Keratinocyte (primary cell): Measurements from ENCODE around the gene PRRX1. TPM values are rescaled to one million over a fixed set of nuclear protein-coding genes. Genes with fewer than 3 reads are reported as not detected.

Experiments
- DNase-seq: peaks from one replicate; pipeline ENCODE4 v3.0.0-alpha.2; 2011; ENCODE audit warnings: low read depth, missing footprints, low spot score
- FAIRE-seq: peaks from 2 replicates; lab custom pipeline; 2011; peaks lifted over from hg19 to GRCh38; lab: Jason Lieb, UNC
- H2AFZ ChIP-seq: 2 replicates; pipeline ENCODE4 v1.6.0; 2012; ENCODE audit warnings: low read length, control low read depth, inconsistent platforms; ENCODE audit not compliant: control insufficient read depth
- H3K27ac ChIP-seq: 2 replicates; pipeline ENCODE4 v1.5.1; 2011; ENCODE audit warnings: low read length; ENCODE audit not compliant: control insufficient read depth, insufficient read depth
- H3K27me3 ChIP-seq: 3 replicates; pipeline ENCODE4 v1.6.0; 2011; ENCODE audit warnings: low read length; ENCODE audit not compliant: control insufficient read depth, insufficient read depth; ENCODE audit errors: extremely low read depth
- H3K36me3 ChIP-seq, 2 experiments: 2 replicates in 1 of 2; 3 replicates in 1 of 2; pipeline ENCODE4 v1.5.1; 2011; ENCODE audit warnings: low read length in 2 of 2, mild to moderate bottlenecking in 1 of 2; ENCODE audit not compliant: control insufficient read depth in 2 of 2, insufficient read depth in 2 of 2; ENCODE audit errors: extremely low read depth in 1 of 2
- H3K4me1 ChIP-seq: 3 replicates; pipeline ENCODE4 v1.5.1; 2011; ENCODE audit warnings: low read length; ENCODE audit not compliant: control insufficient read depth, insufficient read depth; ENCODE audit errors: extremely low read depth
- H3K4me2 ChIP-seq: 3 replicates; pipeline ENCODE4 v1.6.0; 2011; ENCODE audit warnings: low read depth, low read length; ENCODE audit not compliant: control insufficient read depth, insufficient read depth; ENCODE audit errors: extremely low read depth
- H3K4me3 ChIP-seq, 3 experiments: fragments of 200-600 bp in 1 of 3; sonication (generic) in 1 of 3; 2 replicates in 2 of 3; 3 replicates in 1 of 3; pipeline ENCODE4 v1.5.1; 2011 to 2016; ENCODE audit warnings: low read length in 3 of 3, mild to moderate bottlenecking in 3 of 3, control low read depth in 2 of 3, inconsistent platforms in 1 of 3, low read depth in 1 of 3, mixed read lengths in 1 of 3, mixed run types in 1 of 3, moderate library complexity in 1 of 3; ENCODE audit not compliant: control insufficient read depth in 2 of 3, insufficient read depth in 2 of 3; ENCODE audit errors: extremely low read depth in 1 of 3
- H3K79me2 ChIP-seq: 2 replicates; pipeline ENCODE4 v1.6.0; 2012; ENCODE audit warnings: low read length; ENCODE audit not compliant: control insufficient read depth, insufficient read depth
- H3K9ac ChIP-seq: 3 replicates; pipeline ENCODE4 v1.6.0; 2011; ENCODE audit warnings: low read length; ENCODE audit not compliant: control insufficient read depth, insufficient read depth; ENCODE audit errors: extremely low read depth
- H3K9me1 ChIP-seq: 3 replicates; pipeline ENCODE4 v1.6.0; 2011; ENCODE audit warnings: low read length; ENCODE audit not compliant: control insufficient read depth, insufficient read depth; ENCODE audit errors: extremely low read depth
- H3K9me3 ChIP-seq: 2 replicates; pipeline ENCODE4 v1.5.1; 2012; ENCODE audit warnings: low read depth, low read length; ENCODE audit not compliant: control insufficient read depth
- H4K20me1 ChIP-seq: 3 replicates; pipeline ENCODE4 v1.6.0; 2011; ENCODE audit warnings: low read length; ENCODE audit not compliant: control insufficient read depth, insufficient read depth; ENCODE audit errors: extremely low read depth
- EZH2 ChIP-seq: IDR thresholded peaks from one replicate; pipeline ENCODE4 v1.6.1; 2012; ENCODE audit warnings: inconsistent platforms, mild to moderate bottlenecking, low read length, moderate library complexity
- dilution Hi-C: fragments of 300-500 bp; cut with MboI; formaldehyde crosslinking; loops from one replicate; pipeline ENCODE4 v1.7.0; 2020; ENCODE audit warnings: low sequenced_read_pairs; ENCODE audit not compliant: extremely low pct_ligation_motif_present
- polyA plus RNA-seq, 5 experiments: library from polyadenylated mRNA; depleted of rRNA in 3 of 5; stranded (reverse) in 3 of 5; stranded (forward) in 1 of 5; unstranded in 1 of 5; fragments of >200 nt; gene quantifications; 1 replicate in 1 of 5; 2 replicates in 3 of 5; 3 replicates in 1 of 5; pipeline versions ENCODE4 v1.2.1 to v1.2.3, GENCODE V29; 2011 to 2012; ENCODE audit warnings: missing spikeins in 2 of 5, low read depth in 1 of 5, low replicate concordance in 1 of 5
- TF ChIP-seq, protein P1 (sequence below), 3 experiments: IDR thresholded peaks in 1 of 3; conservative IDR thresholded peaks in 1 of 3; optimal IDR thresholded peaks in 1 of 3; 2 replicates in 2 of 3; 3 replicates in 1 of 3; pipeline versions ENCODE3 to v1.5.1; 2011; ENCODE audit warnings: low read length in 3 of 3, mild to moderate bottlenecking in 3 of 3, moderate library complexity in 2 of 3, control low read depth in 1 of 3, inconsistent platforms in 1 of 3; ENCODE audit not compliant: insufficient read depth in 2 of 3; ENCODE audit errors: extremely low read depth in 1 of 3

Gene PRRX1
- polyA plus RNA-seq, 1 donor (not counting 4 experiments of a cell fraction or from before 2014, with no cell fraction given) = not detected

DNA sequence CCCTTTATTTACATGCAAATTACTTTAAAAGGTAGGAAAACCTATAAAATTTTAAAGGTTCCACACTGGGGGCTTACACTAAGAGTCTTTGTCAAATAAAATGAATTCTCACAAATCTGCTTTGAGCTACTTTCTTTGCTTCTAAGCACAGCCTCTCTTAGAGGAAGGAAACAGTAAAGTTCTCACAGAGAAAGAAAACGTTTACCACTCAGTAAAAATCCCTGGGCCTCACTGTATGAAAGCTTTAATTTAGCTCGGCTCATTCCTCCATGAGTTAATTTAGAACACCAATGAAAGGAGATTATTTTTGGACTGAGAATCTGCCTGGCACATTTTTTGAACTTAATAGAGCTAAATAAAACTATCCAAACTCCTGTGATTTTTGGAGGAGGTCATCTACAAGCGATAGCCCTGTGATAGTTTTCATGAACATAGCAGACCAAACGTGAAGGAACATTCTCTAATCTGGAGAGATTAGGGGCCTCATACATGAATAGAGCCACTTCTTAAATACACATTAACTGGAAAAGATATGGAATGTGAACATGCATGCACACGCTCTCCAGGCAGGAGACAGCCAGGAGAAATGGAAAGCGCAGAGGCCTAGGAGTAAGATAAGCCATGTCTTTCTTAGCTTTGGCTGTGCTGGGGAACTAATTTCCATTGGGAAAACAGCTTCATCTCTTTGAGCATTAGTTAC lies 32.8 kb downstream of the PRRX1 start:
- FAIRE-seq = peak; percentile 78
- Histone ChIP-seq H3K36me3 (no peaks in the 10 kb centered on the region), H3K4me1 (peaks cover 17% of the 10 kb centered on the region), H3K27ac (no peak overlapping the region), H3K4me3 (no peak overlapping the region), H2AFZ (peak overlapping the region; percentile 90), H4K20me1 (no peaks in the 10 kb centered on the region), H3K9me1 (no peaks in the 10 kb centered on the region), H3K79me2 (no peaks in the 10 kb centered on the region), H3K27me3 (no peaks in the 10 kb centered on the region), H3K9ac (no peak overlapping the region), H3K9me3 (no peaks in the 10 kb centered on the region), H3K4me2 (peak overlapping the region; percentile 35)
- TF ChIP-seq, protein P1, sequence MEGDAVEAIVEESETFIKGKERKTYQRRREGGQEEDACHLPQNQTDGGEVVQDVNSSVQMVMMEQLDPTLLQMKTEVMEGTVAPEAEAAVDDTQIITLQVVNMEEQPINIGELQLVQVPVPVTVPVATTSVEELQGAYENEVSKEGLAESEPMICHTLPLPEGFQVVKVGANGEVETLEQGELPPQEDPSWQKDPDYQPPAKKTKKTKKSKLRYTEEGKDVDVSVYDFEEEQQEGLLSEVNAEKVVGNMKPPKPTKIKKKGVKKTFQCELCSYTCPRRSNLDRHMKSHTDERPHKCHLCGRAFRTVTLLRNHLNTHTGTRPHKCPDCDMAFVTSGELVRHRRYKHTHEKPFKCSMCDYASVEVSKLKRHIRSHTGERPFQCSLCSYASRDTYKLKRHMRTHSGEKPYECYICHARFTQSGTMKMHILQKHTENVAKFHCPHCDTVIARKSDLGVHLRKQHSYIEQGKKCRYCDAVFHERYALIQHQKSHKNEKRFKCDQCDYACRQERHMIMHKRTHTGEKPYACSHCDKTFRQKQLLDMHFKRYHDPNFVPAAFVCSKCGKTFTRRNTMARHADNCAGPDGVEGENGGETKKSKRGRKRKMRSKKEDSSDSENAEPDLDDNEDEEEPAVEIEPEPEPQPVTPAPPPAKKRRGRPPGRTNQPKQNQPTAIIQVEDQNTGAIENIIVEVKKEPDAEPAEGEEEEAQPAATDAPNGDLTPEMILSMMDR (optimal IDR thresholded peaks at IDR 0.05 in 1 of 3, IDR thresholded peaks at IDR 0.05 in 1 of 3, conservative IDR thresholded peaks at IDR 0.05 in 1 of 3; ENCODE audit: extremely low read depth in 1 of 3, insufficient read depth in 2 of 3, low read length in 3 of 3) = no peak
- no peak for TF ChIP-seq EZH2
- dilution Hi-C loops = no loop called here
- no peak for DNase-seq

DNA sequence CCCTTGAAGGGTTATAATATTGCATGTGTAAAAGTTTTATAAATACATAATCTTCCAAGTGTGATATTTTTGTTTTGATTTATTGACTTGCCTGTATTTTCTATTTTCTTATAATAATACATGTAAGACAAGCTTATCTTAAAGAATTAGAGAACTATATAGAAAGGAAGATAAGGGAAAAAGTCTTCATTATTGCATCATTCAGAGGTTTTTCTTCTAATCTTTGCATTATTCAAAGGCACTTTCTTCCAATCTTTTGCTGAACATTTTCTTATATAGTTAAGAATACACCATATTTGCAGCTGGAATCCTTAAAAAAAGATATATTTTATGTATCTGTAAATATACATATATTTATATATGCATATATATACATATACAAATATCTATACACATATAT lies 33.4 kb downstream of the PRRX1 start:
- FAIRE-seq = no peak
- Histone ChIP-seq H3K79me2 (no peaks in the 10 kb centered on the region), H3K27ac (no peak overlapping the region), H2AFZ (peak overlapping the region; percentile 90), H3K4me1 (peaks cover 17% of the 10 kb centered on the region), H3K9me3 (no peaks in the 10 kb centered on the region), H4K20me1 (no peaks in the 10 kb centered on the region), H3K4me2 (peak overlapping the region; percentile 35), H3K36me3 (no peaks in the 10 kb centered on the region), H3K4me3 (no peak overlapping the region), H3K9me1 (no peaks in the 10 kb centered on the region), H3K9ac (no peak overlapping the region), H3K27me3 (no peaks in the 10 kb centered on the region)
- no peak for DNase-seq
- dilution Hi-C loops = no loop called here
- TF ChIP-seq, protein P1 (optimal IDR thresholded peaks at IDR 0.05 in 1 of 3, IDR thresholded peaks at IDR 0.05 in 1 of 3, conservative IDR thresholded peaks at IDR 0.05 in 1 of 3; ENCODE audit: extremely low read depth in 1 of 3, insufficient read depth in 2 of 3, low read length in 3 of 3) = no peak
- TF ChIP-seq EZH2 = no peak
